Neural cell (in vitro differentiated cells): ENCODE data around the gene DHRS3. TPM values are rescaled to one million over a fixed set of nuclear protein-coding genes. Genes with fewer than 3 reads are reported as not detected.

Source experiments
- H2AFZ ChIP-seq: fragments of 200-600, 300-800 bp; sonication (generic), shearing (Covaris generic); 2 replicates; pipeline ENCODE4 v1.6.0; 2014; ENCODE audit warnings: low read depth, mild to moderate bottlenecking, antibody characterized with exemption, low read length, moderate library complexity
- H3F3A ChIP-seq: fragments of 200-600 bp; shearing (Covaris generic); 2 replicates; pipeline ENCODE4 v1.6.1; 2016; ENCODE audit warnings: mild to moderate bottlenecking, moderate library complexity, mixed read lengths, antibody characterized with exemption, low read length; ENCODE audit not compliant: insufficient read depth, poor library complexity, severe bottlenecking
- H3K27ac ChIP-seq: fragments of 200-600, 300-800 bp; sonication (generic), shearing (Covaris generic); 2 replicates; pipeline ENCODE4 v1.5.1; 2014; ENCODE audit warnings: mild to moderate bottlenecking, low read length, moderate library complexity
- H3K27me3 ChIP-seq: fragments of 300-800, 200-600 bp; sonication (generic), shearing (Covaris generic); 2 replicates; pipeline ENCODE4 v1.6.0; 2014; ENCODE audit warnings: mild to moderate bottlenecking, low read depth, low read length, moderate library complexity; ENCODE audit not compliant: insufficient read depth
- H3K36me3 ChIP-seq: fragments of 300-800, 200-600 bp; sonication (generic), shearing (Covaris generic); 2 replicates; pipeline ENCODE4 v1.5.1; 2014; ENCODE audit warnings: mild to moderate bottlenecking, antibody characterized with exemption, low read length, moderate library complexity; ENCODE audit not compliant: insufficient read depth
- H3K4me2 ChIP-seq: fragments of 300-800, 200-600 bp; sonication (generic), shearing (Covaris generic); 2 replicates; pipeline ENCODE4 v1.6.0; 2014; ENCODE audit warnings: mild to moderate bottlenecking, low read length
- H3K4me3 ChIP-seq: fragments of 300-800, 200-600 bp; sonication (generic), shearing (Covaris generic); 2 replicates; pipeline ENCODE4 v1.5.1; 2014; ENCODE audit warnings: mild to moderate bottlenecking, low read length, moderate library complexity
- H3K79me2 ChIP-seq: fragments of 200-600 bp; shearing (Covaris generic); replicated peaks from 2 replicates; pipeline ENCODE4 v1.6.0; 2014; ENCODE audit warnings: mild to moderate bottlenecking, low read length, moderate library complexity; ENCODE audit not compliant: insufficient read depth
- H3K9ac ChIP-seq: fragments of 300-800, 200-600 bp; sonication (generic), shearing (Covaris generic); 2 replicates; pipeline ENCODE4 v1.6.1; 2016; ENCODE audit warnings: mild to moderate bottlenecking, low read length, mixed read lengths
- H3K9me2 ChIP-seq: fragments of 200-600 bp; shearing (Covaris generic); 2 replicates; pipeline ENCODE4 v1.6.1; 2016; ENCODE audit warnings: mild to moderate bottlenecking, low read length, mixed read lengths; ENCODE audit not compliant: insufficient read depth
- H3K9me3 ChIP-seq: fragments of 200-600, 300-800 bp; sonication (generic), shearing (Covaris generic); 2 replicates; pipeline ENCODE4 v1.6.1; 2016; ENCODE audit warnings: mild to moderate bottlenecking, mixed run types, low read length, moderate library complexity, mixed read lengths
- H4K20me1 ChIP-seq: fragments of 200-600 bp; shearing (Covaris generic); 2 replicates; pipeline ENCODE4 v1.6.1; 2016; ENCODE audit warnings: mild to moderate bottlenecking, mixed run types; ENCODE audit not compliant: insufficient read depth
- CTCF ChIP-seq: fragments of 450-650 bp; IDR thresholded peaks from 2 replicates; pipeline ENCODE4 v1.5.1; 2014; ENCODE audit warnings: antibody characterized with exemption, mild to moderate bottlenecking, moderate library complexity; ENCODE audit not compliant: poor library complexity, severe bottlenecking
- EP300 ChIP-seq: fragments of 450-650 bp; conservative IDR thresholded peaks from 2 replicates; pipeline ENCODE4 v1.6.1; 2014; ENCODE audit warnings: antibody characterized with exemption, mild to moderate bottlenecking, moderate library complexity; ENCODE audit not compliant: poor library complexity, severe bottlenecking
- EZH2 ChIP-seq: fragments of 200-600, 300-800 bp; shearing (Covaris generic), sonication (generic); IDR thresholded peaks from 2 replicates; pipeline ENCODE4 v1.6.1; 2014; ENCODE audit warnings: antibody characterized with exemption, low read length, borderline replicate concordance, mild to moderate bottlenecking; ENCODE audit not compliant: insufficient read depth, poor library complexity, severe bottlenecking
- MXI1 ChIP-seq: fragments of 450-650 bp; conservative IDR thresholded peaks from 2 replicates; pipeline ENCODE4 v1.6.1; 2014; ENCODE audit warnings: antibody characterized with exemption, mild to moderate bottlenecking; ENCODE audit not compliant: poor library complexity, severe bottlenecking
- POLR2AphosphoS5 ChIP-seq: IDR thresholded peaks from 2 replicates; pipeline ENCODE4 v1.6.1; 2012
- RAD21 ChIP-seq: fragments of 450-650 bp; conservative IDR thresholded peaks from 2 replicates; pipeline ENCODE4 v1.6.1; 2014; ENCODE audit warnings: antibody characterized with exemption, mild to moderate bottlenecking, moderate library complexity
- SMC3 ChIP-seq: fragments of 450-650 bp; conservative IDR thresholded peaks from 2 replicates; pipeline ENCODE4 v1.6.1; 2014; ENCODE audit warnings: antibody characterized with exemption, mild to moderate bottlenecking, moderate library complexity; ENCODE audit not compliant: poor library complexity
- TAF1 ChIP-seq: IDR thresholded peaks from 2 replicates; pipeline ENCODE4 v1.6.1; 2012; ENCODE audit warnings: low read depth
- polyA plus RNA-seq: library from polyadenylated mRNA; depleted of rRNA; stranded (reverse); fragments of >200 nt; gene quantifications from 2 replicates; pipeline ENCODE4 v1.2.3, GENCODE V29; 2014

DHRS3 gene
- polyA plus RNA-seq, 1 donor from 2014 or later, result 0.22 TPM

- no peak for TF ChIP-seq RAD21
- TF ChIP-seq CTCF, result no peak
- no peak for TF ChIP-seq TAF1
- no peak for TF ChIP-seq EZH2
- no peak overlapping the region for H3K27ac ChIP-seq
- H4K20me1 ChIP-seq, result no peaks in the 10 kb centered on the region
- H3K4me3 ChIP-seq, result no peak overlapping the region
- H3K9me3 ChIP-seq, result no peaks in the 10 kb centered on the region
- no peaks in the 10 kb centered on the region for H3K9me2 ChIP-seq
- H3K79me2 ChIP-seq, result no peaks in the 10 kb centered on the region
- no peak overlapping the region for H2AFZ ChIP-seq
- H3K27me3 ChIP-seq, result peaks cover 20% of the 10 kb centered on the region
- H3F3A ChIP-seq, result no peaks in the 10 kb centered on the region
- no peak overlapping the region for H3K4me2 ChIP-seq
- no peaks in the 10 kb centered on the region for H3K36me3 ChIP-seq
- no peak overlapping the region for H3K9ac ChIP-seq
Observed at GRCh38 chr1:12597792-12598191, 20.2 kb downstream of the DHRS3 start.

- no peak overlapping the region for H3K27ac ChIP-seq
- H3K9ac ChIP-seq, result peak overlapping the region; percentile 12
Observed at GRCh38 chr1:12596007-12596821, 21.8 kb downstream of the DHRS3 start.

GRCh38 chr1:12595757-12596006 lies 22.3 kb downstream of the DHRS3 start:
- Histone ChIP-seq H3K79me2 (no peaks in the 10 kb centered on the region), H3K27ac (no peak overlapping the region), H4K20me1 (no peaks in the 10 kb centered on the region), H2AFZ (no peak overlapping the region), H3K4me3 (peak overlapping the region; percentile 49), H3K27me3 (peaks cover 20% of the 10 kb centered on the region), H3K9ac (peak overlapping the region; percentile 12), H3K4me2 (no peak overlapping the region), H3F3A (no peaks in the 10 kb centered on the region), H3K9me3 (no peaks in the 10 kb centered on the region), H3K36me3 (no peaks in the 10 kb centered on the region), H3K9me2 (no peaks in the 10 kb centered on the region)
- TF ChIP-seq SMC3, result no peak
- TF ChIP-seq EP300, result no peak
- no peak for TF ChIP-seq POLR2AphosphoS5
- no peak for TF ChIP-seq TAF1
- TF ChIP-seq MXI1, result no peak

More at GRCh38 chr1:12596007-12596821, 21.8 kb downstream of the DHRS3 start:
- TF ChIP-seq SMC3, result no peak
- Histone ChIP-seq H3K27me3 (peaks cover 20% of the 10 kb centered on the region), H3K36me3 (no peaks in the 10 kb centered on the region), H3K9me3 (no peaks in the 10 kb centered on the region), H3K9me2 (no peaks in the 10 kb centered on the region), H3K79me2 (no peaks in the 10 kb centered on the region), H4K20me1 (no peaks in the 10 kb centered on the region), H3F3A (no peaks in the 10 kb centered on the region), H2AFZ (no peak overlapping the region), H3K4me3 (peak overlapping the region; percentile 49), H3K4me2 (no peak overlapping the region)
